MM.1S (cell line): ENCODE results near the gene RPUSD4.

Source experiments
- DNase-seq: peaks from one replicate; pipeline ENCODE4 v3.0.0-alpha.2; 2015
- H2AFZ ChIP-seq: fragments of 300-600 bp; sonication (generic); 2 replicates; pipeline ENCODE4 v1.6.0; 2016; ENCODE audit warnings: antibody characterized with exemption, low read length
- H3F3A ChIP-seq: fragments of 300-600 bp; sonication (generic); 2 replicates; pipeline ENCODE4 v1.6.1; 2016; ENCODE audit warnings: mild to moderate bottlenecking, antibody characterized with exemption, low read length, moderate library complexity, mixed read lengths; ENCODE audit not compliant: insufficient read depth
- H3K27ac ChIP-seq: fragments of 300-600 bp; sonication (generic); 2 replicates; pipeline ENCODE4 v1.5.1; 2016; ENCODE audit warnings: mild to moderate bottlenecking, low read length
- H3K27me3 ChIP-seq: fragments of 300-600 bp; sonication (generic); replicated peaks from 2 replicates; pipeline ENCODE4 v1.6.0; 2016; ENCODE audit warnings: low read length; ENCODE audit not compliant: insufficient read depth
- H3K36me3 ChIP-seq: fragments of 300-600 bp; sonication (generic); replicated peaks from 2 replicates; pipeline ENCODE4 v1.6.1; 2016; ENCODE audit warnings: mild to moderate bottlenecking, low read length, mixed read lengths; ENCODE audit not compliant: insufficient read depth
- H3K4me1 ChIP-seq: fragments of 300-600 bp; sonication (generic); 2 replicates; pipeline ENCODE4 v1.6.1; 2016; ENCODE audit warnings: low read length, mixed read lengths
- H3K4me2 ChIP-seq: fragments of 300-600 bp; sonication (generic); 2 replicates; pipeline ENCODE4 v1.6.0; 2016; ENCODE audit warnings: low read depth, low read length
- H3K4me3 ChIP-seq: fragments of 300-600 bp; sonication (generic); 2 replicates; pipeline ENCODE4 v1.5.1; 2016; ENCODE audit warnings: low read length, mixed read lengths
- H3K79me2 ChIP-seq: fragments of 300-600 bp; sonication (generic); 2 replicates; pipeline ENCODE4 v1.6.1; 2016; ENCODE audit warnings: mixed run types, low read length, mixed read lengths
- H3K9ac ChIP-seq: fragments of 300-600 bp; sonication (generic); 2 replicates; pipeline ENCODE4 v1.6.1; 2016; ENCODE audit warnings: low read length, mixed read lengths
- H3K9me2 ChIP-seq: fragments of 300-600 bp; sonication (generic); replicated peaks from 2 replicates; pipeline ENCODE4 v1.6.1; 2016; ENCODE audit warnings: mild to moderate bottlenecking, low read length, mixed read lengths; ENCODE audit not compliant: insufficient read depth
- H3K9me3 ChIP-seq: fragments of 300-600 bp; sonication (generic); replicated peaks from 2 replicates; pipeline ENCODE4 v1.6.1; 2016; ENCODE audit warnings: mild to moderate bottlenecking, low read length, mixed read lengths; ENCODE audit not compliant: insufficient read depth
- H4K20me1 ChIP-seq: fragments of 300-600 bp; sonication (generic); 2 replicates; pipeline ENCODE4 v1.6.1; 2016; ENCODE audit warnings: mild to moderate bottlenecking, low read length, moderate library complexity, mixed read lengths; ENCODE audit not compliant: insufficient read depth
- CTCF ChIP-seq: fragments of 300-600 bp; sonication (generic); IDR thresholded peaks from 2 replicates; pipeline ENCODE4 v1.5.1; 2016; ENCODE audit warnings: antibody characterized with exemption, low read length, mixed read lengths
- EZH2 ChIP-seq: fragments of 300-600 bp; sonication (generic); optimal IDR thresholded peaks from 2 replicates; pipeline ENCODE3; 2017; ENCODE audit warnings: low read depth, mild to moderate bottlenecking, antibody characterized with exemption, low read length, mixed read lengths
- EZH2phosphoT487 ChIP-seq: fragments of 300-600 bp; sonication (generic); IDR thresholded peaks from 2 replicates; pipeline ENCODE4 v1.6.1; 2018; ENCODE audit warnings: antibody characterized with exemption, low read length

The RPUSD4 gene

GRCh38 chr11:126153972-126154371 is 57.5 kb downstream of the RPUSD4 start:
- Histone ChIP-seq H3K9me2 (no peaks in the 10 kb centered on the region), H3K27me3 (no peaks in the 10 kb centered on the region), H3F3A (no peaks in the 10 kb centered on the region), H3K4me1 (no peaks in the 10 kb centered on the region), H3K27ac (no peak overlapping the region), H3K9me3 (no peaks in the 10 kb centered on the region), H3K9ac (no peak overlapping the region), H3K36me3 (no peaks in the 10 kb centered on the region), H3K4me2 (no peak overlapping the region), H3K79me2 (no peaks in the 10 kb centered on the region), H3K4me3 (no peak overlapping the region), H4K20me1 (no peaks in the 10 kb centered on the region), H2AFZ (no peak overlapping the region)
- DNase-seq = no peak
- TF ChIP-seq EZH2phosphoT487 (no peak), CTCF (no peak), EZH2 (no peak)

GRCh38 chr11:126153006-126153405 is 58.4 kb downstream of the RPUSD4 start:
- Histone ChIP-seq H3K9ac (no peak overlapping the region), H3K4me2 (no peak overlapping the region)

GRCh38 chr11:126152586-126152985 is 58.9 kb downstream of the RPUSD4 start:
- H3K4me1 ChIP-seq = no peaks in the 10 kb centered on the region
- DNase-seq = no peak
- no peaks in the 10 kb centered on the region for H3K79me2 ChIP-seq
- no peaks in the 10 kb centered on the region for H4K20me1 ChIP-seq
- H3K9me3 ChIP-seq = no peaks in the 10 kb centered on the region
- no peaks in the 10 kb centered on the region for H3K9me2 ChIP-seq
- no peak overlapping the region for H3K9ac ChIP-seq
- no peaks in the 10 kb centered on the region for H3K36me3 ChIP-seq
- H2AFZ ChIP-seq = no peak overlapping the region
- no peak for TF ChIP-seq EZH2phosphoT487
- no peak for TF ChIP-seq EZH2
- no peak for TF ChIP-seq CTCF
- H3K27me3 ChIP-seq = no peaks in the 10 kb centered on the region
- H3F3A ChIP-seq = no peaks in the 10 kb centered on the region
- H3K4me2 ChIP-seq = no peak overlapping the region
- no peak overlapping the region for H3K27ac ChIP-seq
- no peak overlapping the region for H3K4me3 ChIP-seq

More at GRCh38 chr11:126153006-126153405, 58.4 kb downstream of the RPUSD4 start:
- no peak overlapping the region for H3K27ac ChIP-seq
- no peak overlapping the region for H3K4me3 ChIP-seq
- no peaks in the 10 kb centered on the region for H3K9me3 ChIP-seq
- H3F3A ChIP-seq = no peaks in the 10 kb centered on the region
- no peaks in the 10 kb centered on the region for H3K9me2 ChIP-seq
- no peaks in the 10 kb centered on the region for H3K36me3 ChIP-seq
- no peaks in the 10 kb centered on the region for H3K4me1 ChIP-seq
- DNase-seq = no peak
- H2AFZ ChIP-seq = no peak overlapping the region
- TF ChIP-seq EZH2phosphoT487 (no peak), EZH2 (no peak), CTCF (no peak)
- H3K27me3 ChIP-seq = no peaks in the 10 kb centered on the region
- H3K79me2 ChIP-seq = no peaks in the 10 kb centered on the region
- H4K20me1 ChIP-seq = no peaks in the 10 kb centered on the region
